Hematopoietic multipotent progenitor cell treated with erythropoietin and hydrocortisone succinate and interleukin-3 and kit ligand, for 6 days (in vitro differentiated cells): Measurements from ENCODE around the gene SEBOX.

Experiments
- DNase-seq: peaks from one replicate; pipeline ENCODE4 v3.0.0-alpha.2; 2015

Gene SEBOX

GRCh38 chr17:28317099-28317965, 47.7 kb downstream of the SEBOX start:
- DNase-seq = no peak

GRCh38 chr17:28315846-28316705, 48.9 kb downstream of the SEBOX start:
- no peak for DNase-seq

GRCh38 chr17:28313841-28314240, 51.2 kb downstream of the SEBOX start:
- DNase-seq = no peak
